ENCODE data around the gene DPP6.

Gene DPP6

GRCh38 chr7:154183482-154183881 lies 131.3 kb downstream of the DPP6 start:
- Histone ChIP-seq H3K4me3 (ENCODE audit: low read depth in 1 of 2, low read length in 2 of 2) (no peak overlapping the region), H3K27me3 (ENCODE audit: control insufficient read depth in 1 of 2, insufficient read depth in 2 of 2, low read length in 2 of 2) (no peaks in the 10 kb centered on the region), H3K4me1 (ENCODE audit: control insufficient read depth in 1 of 2, insufficient read depth in 2 of 2, low read length in 2 of 2) (no peaks in the 10 kb centered on the region), H3K9me3 (ENCODE audit: control insufficient read depth in 1 of 2, low read length in 2 of 2) (peaks cover 0 to 9% of the 10 kb centered on the region in 2 donors), H3K27ac (ENCODE audit: low read depth, low read length) (no peak overlapping the region), H3K36me3 (ENCODE audit: control insufficient read depth in 1 of 2, insufficient read depth in 2 of 2, low read length in 2 of 2) (no peaks in the 10 kb centered on the region), H3K9ac (ENCODE audit: low read depth in 1 of 2, low read length in 2 of 2) (no peak overlapping the region)

- Histone ChIP-seq H3K4me3 (ENCODE audit: low read depth in 1 of 2, low read length in 2 of 2) (no peak overlapping the region), H3K27me3 (ENCODE audit: control insufficient read depth in 1 of 2, insufficient read depth in 2 of 2, low read length in 2 of 2) (no peaks in the 10 kb centered on the region), H3K36me3 (ENCODE audit: control insufficient read depth in 1 of 2, insufficient read depth in 2 of 2, low read length in 2 of 2) (no peaks in the 10 kb centered on the region), H3K9me3 (ENCODE audit: control insufficient read depth in 1 of 2, low read length in 2 of 2) (peaks cover 0 to 12% of the 10 kb centered on the region in 2 donors), H3K9ac (ENCODE audit: low read depth in 1 of 2, low read length in 2 of 2) (no peak overlapping the region), H3K27ac (ENCODE audit: low read depth, low read length) (no peak overlapping the region), H3K4me1 (ENCODE audit: control insufficient read depth in 1 of 2, insufficient read depth in 2 of 2, low read length in 2 of 2) (no peaks in the 10 kb centered on the region)
Observed at GRCh38 chr7:154183946-154184345, 131.7 kb downstream of the DPP6 start.

GRCh38 chr7:154186811-154187210 lies 134.6 kb downstream of the DPP6 start:
- Histone ChIP-seq H3K27ac (ENCODE audit: low read depth, low read length) (no peak overlapping the region), H3K4me1 (ENCODE audit: control insufficient read depth in 1 of 2, insufficient read depth in 2 of 2, low read length in 2 of 2) (no peaks in the 10 kb centered on the region), H3K36me3 (ENCODE audit: control insufficient read depth in 1 of 2, insufficient read depth in 2 of 2, low read length in 2 of 2) (no peaks in the 10 kb centered on the region), H3K4me3 (ENCODE audit: low read depth in 1 of 2, low read length in 2 of 2) (no peak overlapping the region), H3K27me3 (ENCODE audit: control insufficient read depth in 1 of 2, insufficient read depth in 2 of 2, low read length in 2 of 2) (no peaks in the 10 kb centered on the region), H3K9ac (ENCODE audit: low read depth in 1 of 2, low read length in 2 of 2) (no peak overlapping the region), H3K9me3 (ENCODE audit: control insufficient read depth in 1 of 2, low read length in 2 of 2) (peaks cover 0 to 16% of the 10 kb centered on the region in 2 donors)

GRCh38 chr7:154188330-154188729 lies 136.1 kb downstream of the DPP6 start:
- peaks cover 0 to 16% of the 10 kb centered on the region in 2 donors for H3K9me3 ChIP-seq (ENCODE audit: control insufficient read depth in 1 of 2, low read length in 2 of 2)
- no peaks in the 10 kb centered on the region for H3K27me3 ChIP-seq (ENCODE audit: control insufficient read depth in 1 of 2, insufficient read depth in 2 of 2, low read length in 2 of 2)
- no peak overlapping the region for H3K9ac ChIP-seq (ENCODE audit: low read depth in 1 of 2, low read length in 2 of 2)
- no peak overlapping the region for H3K4me3 ChIP-seq (ENCODE audit: low read depth in 1 of 2, low read length in 2 of 2)
- H3K36me3 ChIP-seq (ENCODE audit: control insufficient read depth in 1 of 2, insufficient read depth in 2 of 2, low read length in 2 of 2): no peaks in the 10 kb centered on the region
- no peaks in the 10 kb centered on the region for H3K4me1 ChIP-seq (ENCODE audit: control insufficient read depth in 1 of 2, insufficient read depth in 2 of 2, low read length in 2 of 2)
- H3K27ac ChIP-seq (ENCODE audit: low read depth, low read length): no peak overlapping the region

- H3K27ac ChIP-seq (ENCODE audit: low read depth, low read length): no peak overlapping the region
- H3K4me3 ChIP-seq (ENCODE audit: low read depth in 1 of 2, low read length in 2 of 2): no peak overlapping the region
- H3K9me3 ChIP-seq (ENCODE audit: control insufficient read depth in 1 of 2, low read length in 2 of 2): peaks cover 0 to 8% of the 10 kb centered on the region in 2 donors
- no peaks in the 10 kb centered on the region for H3K4me1 ChIP-seq (ENCODE audit: control insufficient read depth in 1 of 2, insufficient read depth in 2 of 2, low read length in 2 of 2)
- no peaks in the 10 kb centered on the region for H3K36me3 ChIP-seq (ENCODE audit: control insufficient read depth in 1 of 2, insufficient read depth in 2 of 2, low read length in 2 of 2)
- H3K9ac ChIP-seq (ENCODE audit: low read depth in 1 of 2, low read length in 2 of 2): no peak overlapping the region
- H3K27me3 ChIP-seq (ENCODE audit: control insufficient read depth in 1 of 2, insufficient read depth in 2 of 2, low read length in 2 of 2): no peaks in the 10 kb centered on the region
Observed at GRCh38 chr7:154195266-154195665, 143.1 kb downstream of the DPP6 start.

GRCh38 chr7:154198481-154198880 lies 146.3 kb downstream of the DPP6 start:
- Histone ChIP-seq H3K4me3 (ENCODE audit: low read depth in 1 of 2, low read length in 2 of 2) (no peak overlapping the region), H3K27ac (ENCODE audit: low read depth, low read length) (no peak overlapping the region), H3K9ac (ENCODE audit: low read depth in 1 of 2, low read length in 2 of 2) (no peak overlapping the region), H3K36me3 (ENCODE audit: control insufficient read depth in 1 of 2, insufficient read depth in 2 of 2, low read length in 2 of 2) (no peaks in the 10 kb centered on the region), H3K27me3 (ENCODE audit: control insufficient read depth in 1 of 2, insufficient read depth in 2 of 2, low read length in 2 of 2) (no peaks in the 10 kb centered on the region), H3K9me3 (ENCODE audit: control insufficient read depth in 1 of 2, low read length in 2 of 2) (peaks cover 0 to 9% of the 10 kb centered on the region in 2 donors), H3K4me1 (ENCODE audit: control insufficient read depth in 1 of 2, insufficient read depth in 2 of 2, low read length in 2 of 2) (no peaks in the 10 kb centered on the region)

GRCh38 chr7:154200241-154200640 lies 148.0 kb downstream of the DPP6 start:
- H3K36me3 ChIP-seq (ENCODE audit: control insufficient read depth in 1 of 2, insufficient read depth in 2 of 2, low read length in 2 of 2): no peaks in the 10 kb centered on the region
- H3K9me3 ChIP-seq (ENCODE audit: control insufficient read depth in 1 of 2, low read length in 2 of 2): peaks cover 0 to 15% of the 10 kb centered on the region in 2 donors
- no peak overlapping the region for H3K4me3 ChIP-seq (ENCODE audit: low read depth in 1 of 2, low read length in 2 of 2)
- H3K27ac ChIP-seq (ENCODE audit: low read depth, low read length): no peak overlapping the region
- no peak overlapping the region for H3K9ac ChIP-seq (ENCODE audit: low read depth in 1 of 2, low read length in 2 of 2)
- no peaks in the 10 kb centered on the region for H3K4me1 ChIP-seq (ENCODE audit: control insufficient read depth in 1 of 2, insufficient read depth in 2 of 2, low read length in 2 of 2)
- no peaks in the 10 kb centered on the region for H3K27me3 ChIP-seq (ENCODE audit: control insufficient read depth in 1 of 2, insufficient read depth in 2 of 2, low read length in 2 of 2)

GRCh38 chr7:154202002-154202401 lies 149.8 kb downstream of the DPP6 start:
- Histone ChIP-seq H3K4me1 (ENCODE audit: control insufficient read depth in 1 of 2, insufficient read depth in 2 of 2, low read length in 2 of 2) (no peaks in the 10 kb centered on the region), H3K27me3 (ENCODE audit: control insufficient read depth in 1 of 2, insufficient read depth in 2 of 2, low read length in 2 of 2) (no peaks in the 10 kb centered on the region), H3K27ac (ENCODE audit: low read depth, low read length) (no peak overlapping the region), H3K4me3 (ENCODE audit: low read depth in 1 of 2, low read length in 2 of 2) (no peak overlapping the region), H3K9ac (ENCODE audit: low read depth in 1 of 2, low read length in 2 of 2) (no peak overlapping the region), H3K36me3 (ENCODE audit: control insufficient read depth in 1 of 2, insufficient read depth in 2 of 2, low read length in 2 of 2) (no peaks in the 10 kb centered on the region), H3K9me3 (ENCODE audit: control insufficient read depth in 1 of 2, low read length in 2 of 2) (peaks cover 8 to 21% of the 10 kb centered on the region in 2 donors)

GRCh38 chr7:154204046-154204445 lies 151.8 kb downstream of the DPP6 start:
- Histone ChIP-seq H3K27me3 (ENCODE audit: control insufficient read depth in 1 of 2, insufficient read depth in 2 of 2, low read length in 2 of 2) (no peaks in the 10 kb centered on the region), H3K9me3 (ENCODE audit: control insufficient read depth in 1 of 2, low read length in 2 of 2) (peaks cover 8 to 18% of the 10 kb centered on the region in 2 donors), H3K9ac (ENCODE audit: low read depth in 1 of 2, low read length in 2 of 2) (no peak overlapping the region), H3K4me3 (ENCODE audit: low read depth in 1 of 2, low read length in 2 of 2) (no peak overlapping the region), H3K4me1 (ENCODE audit: control insufficient read depth in 1 of 2, insufficient read depth in 2 of 2, low read length in 2 of 2) (no peaks in the 10 kb centered on the region), H3K36me3 (ENCODE audit: control insufficient read depth in 1 of 2, insufficient read depth in 2 of 2, low read length in 2 of 2) (no peaks in the 10 kb centered on the region), H3K27ac (ENCODE audit: low read depth, low read length) (no peak overlapping the region)

- Histone ChIP-seq H3K9me3 (ENCODE audit: control insufficient read depth in 1 of 2, low read length in 2 of 2) (peaks cover 16 to 24% of the 10 kb centered on the region in 2 donors), H3K27ac (ENCODE audit: low read depth, low read length) (no peak overlapping the region), H3K9ac (ENCODE audit: low read depth in 1 of 2, low read length in 2 of 2) (no peak overlapping the region), H3K27me3 (ENCODE audit: control insufficient read depth in 1 of 2, insufficient read depth in 2 of 2, low read length in 2 of 2) (no peaks in the 10 kb centered on the region), H3K4me1 (ENCODE audit: control insufficient read depth in 1 of 2, insufficient read depth in 2 of 2, low read length in 2 of 2) (no peaks in the 10 kb centered on the region), H3K4me3 (ENCODE audit: low read depth in 1 of 2, low read length in 2 of 2) (no peak overlapping the region), H3K36me3 (ENCODE audit: control insufficient read depth in 1 of 2, insufficient read depth in 2 of 2, low read length in 2 of 2) (no peaks in the 10 kb centered on the region)
Observed at GRCh38 chr7:154212861-154213260, 160.7 kb downstream of the DPP6 start.
